ENCODE results near the gene ZNF330. TPM values are rescaled to one million over a fixed set of nuclear protein-coding genes. Genes with fewer than 3 reads are reported as not detected.

The ZNF330 gene
- total RNA-seq, 1 donor from 2014 or later = 23.5 TPM

GRCh38 chr4:141283152-141283551 lies 62.5 kb downstream of the ZNF330 start:
- Mint-ChIP-seq H3K4me3 (ENCODE audit: unreplicated experiment) (no peak overlapping the region), H3K36me3 (ENCODE audit: unreplicated experiment) (no peaks in the 10 kb centered on the region), H3K4me1 (ENCODE audit: low read depth, unreplicated experiment) (no peaks in the 10 kb centered on the region), H3K9me3 (ENCODE audit: unreplicated experiment) (no peaks in the 10 kb centered on the region), H3K27ac (ENCODE audit: unreplicated experiment) (no peak overlapping the region), H3K27me3 (ENCODE audit: unreplicated experiment) (no peaks in the 10 kb centered on the region)
- no peak for DNase-seq
- no peak for TF ChIP-seq CTCF (IDR thresholded peaks at IDR 0.05; ENCODE audit: partially characterized antibody, unreplicated experiment)

- H3K9me3 Mint-ChIP-seq (ENCODE audit: unreplicated experiment) = no peaks in the 10 kb centered on the region
- no peak overlapping the region for H3K27ac Mint-ChIP-seq (ENCODE audit: unreplicated experiment)
- H3K4me1 Mint-ChIP-seq (ENCODE audit: low read depth, unreplicated experiment) = no peaks in the 10 kb centered on the region
- no peak for TF ChIP-seq CTCF (IDR thresholded peaks at IDR 0.05; ENCODE audit: partially characterized antibody, unreplicated experiment)
- H3K4me3 Mint-ChIP-seq (ENCODE audit: unreplicated experiment) = no peak overlapping the region
- H3K36me3 Mint-ChIP-seq (ENCODE audit: unreplicated experiment) = no peaks in the 10 kb centered on the region
- H3K27me3 Mint-ChIP-seq (ENCODE audit: unreplicated experiment) = no peaks in the 10 kb centered on the region
- DNase-seq = no peak
Observed at GRCh38 chr4:141283563-141283962, 62.9 kb downstream of the ZNF330 start.

Other genes with a start within 250 kb of the ZNF330 start
- 23.3 TPM for gene RNF150, start 87.4 kb upstream of the ZNF330 start, total RNA-seq (ENCODE audit: unreplicated experiment)